PFSK-1 (cell line): ENCODE data around the gene ADIG.

Experiments used
- POLR2AphosphoS5 ChIP-seq: IDR thresholded peaks from 2 replicates; pipeline ENCODE4 v1.6.1; 2012; ENCODE audit warnings: low read depth, mild to moderate bottlenecking, control low read depth, low read length, moderate library complexity
- REST ChIP-seq, 2 experiments: IDR thresholded peaks; 2 replicates each; pipeline versions ENCODE4 v1.6.1 to v1.8.0; 2011 to 2012; ENCODE audit warnings: low read depth in 2 of 2, low read length in 2 of 2, control low read depth in 1 of 2, inconsistent platforms in 1 of 2, mild to moderate bottlenecking in 1 of 2, moderate library complexity in 1 of 2; ENCODE audit not compliant: insufficient read depth in 1 of 2
- TAF1 ChIP-seq: IDR thresholded peaks from 2 replicates; pipeline ENCODE4 v1.6.1; 2012; ENCODE audit warnings: low read length, control low read depth, borderline replicate concordance; ENCODE audit not compliant: insufficient read depth

- no peak for TF ChIP-seq POLR2AphosphoS5
- TF ChIP-seq REST (IDR thresholded peaks at IDR 0.05; ENCODE audit: insufficient read depth in 1 of 2, low read depth in 2 of 2, low read length in 2 of 2): no peak
- no peak for TF ChIP-seq TAF1
Measured at GRCh38 chr20:38612751-38613515, 31.9 kb downstream of the ADIG start.
